Hematopoietic multipotent progenitor cell treated with erythropoietin and hydrocortisone succinate and interleukin-3 and kit ligand, for 4 days (in vitro differentiated cells): ENCODE data around the gene VPS39.
A peak's percentile ranks its signal among the peaks of the same experiment; 100 is the strongest.

Experiments used
- DNase-seq: peaks from one replicate; pipeline ENCODE4 v3.0.0-alpha.2; 2015

Gene VPS39

GRCh38 chr15:42156243-42156922, 51.7 kb downstream of the VPS39 start, which contains the start of gene PLA2G4F:
Gene PLA2G4F (minus strand): TSS chr15:42156636. CDS start chr15:42156549, 87 bp downstream.
- DNase-seq: no peak

- peak; percentile 14 for DNase-seq
Observed at GRCh38 chr15:42155546-42156242, 52.4 kb downstream of the VPS39 start.

GRCh38 chr15:42154956-42155355, 53.1 kb downstream of the VPS39 start:
- no peak for DNase-seq

GRCh38 chr15:42154212-42154941, 53.7 kb downstream of the VPS39 start:
- no peak for DNase-seq

- no peak for DNase-seq
Observed at GRCh38 chr15:42153874-42154211, 54.3 kb downstream of the VPS39 start.

GRCh38 chr15:42152921-42153698, 55.0 kb downstream of the VPS39 start:
- DNase-seq: no peak

- DNase-seq: peak; percentile 27
Observed at GRCh38 chr15:42152196-42152920, 55.7 kb downstream of the VPS39 start.

GRCh38 chr15:42151736-42152135, 56.4 kb downstream of the VPS39 start:
- DNase-seq: no peak

GRCh38 chr15:42151141-42151561, 57.0 kb downstream of the VPS39 start:
- no peak for DNase-seq

GRCh38 chr15:42150219-42150970, 57.7 kb downstream of the VPS39 start:
- DNase-seq: no peak

- DNase-seq: no peak
Observed at GRCh38 chr15:42149493-42150218, 58.4 kb downstream of the VPS39 start.

- DNase-seq: no peak
Observed at GRCh38 chr15:42148808-42149492, 59.2 kb downstream of the VPS39 start.

GRCh38 chr15:42147431-42147735, 60.7 kb downstream of the VPS39 start:
- no peak for DNase-seq

GRCh38 chr15:42146551-42147430, 61.3 kb downstream of the VPS39 start:
- DNase-seq: no peak

- no peak for DNase-seq
Observed at GRCh38 chr15:42145546-42146455, 62.3 kb downstream of the VPS39 start.

- no peak for DNase-seq
Observed at GRCh38 chr15:42144841-42145375, 63.2 kb downstream of the VPS39 start.

- DNase-seq: no peak
Observed at GRCh38 chr15:42143866-42144625, 64.1 kb downstream of the VPS39 start.
